ENCODE measurements around the gene PSMB3. TPM values are rescaled to one million over a fixed set of nuclear protein-coding genes. Genes with fewer than 3 reads are reported as not detected.
A peak's percentile ranks its signal among the peaks of the same experiment; 100 is the strongest.

Gene PSMB3
- total and polyA plus RNA-seq, 9 of the 15 experiments (the other 6 are each of a cell fraction or from before 2014, with no cell fraction given), result 460 to 2,775 (median 574) TPM

- DNase-seq (ENCODE audit: extremely low read depth in 1 of 4, low spot score in 3 of 4) (no peak), ATAC-seq (no peak), FAIRE-seq (no peak)
- CTCF ChIA-PET (ENCODE audit: low intra/inter-chr PET ratio), result no interaction called here
- in situ Hi-C loops (cut with MboI) (no loop called here), intact Hi-C loops (cut with micrococcal nuclease) (no loop called here)
- Histone ChIP-seq H3K4me2 (ENCODE audit: insufficient read depth, low read length) (no peak overlapping the region), H3K9me3 (replicated peaks; ENCODE audit: control insufficient read depth, insufficient read depth, low read depth, low read length) (no peaks in the 10 kb centered on the region), H3K27me3 (ENCODE audit: control insufficient read depth in 2 of 2, insufficient read depth in 2 of 2, low read length in 2 of 2) (no peaks in the 10 kb centered on the region), H2AFZ (ENCODE audit: low read depth, low read length) (no peak overlapping the region), H4K20me1 (replicated peaks; ENCODE audit: control insufficient read depth, insufficient read depth, low read length) (peaks cover 7% of the 10 kb centered on the region; the same call in 1 of the 2 replicates), H3K79me2 (ENCODE audit: control insufficient read depth, insufficient read depth, low read length) (peaks cover 34% of the 10 kb centered on the region), H3K4me1 (replicated peaks in 1 of 2; ENCODE audit: control insufficient read depth in 2 of 2, insufficient read depth in 2 of 2, low read length in 2 of 2) (peaks cover 2 to 31% of the 10 kb centered on the region in 2 experiments; a peak in 3 of 5 replicates), H3K9ac (ENCODE audit: insufficient read depth in 1 of 2, low read depth in 2 of 2, low read length in 2 of 2) (0 out of 4 replicates have a peak overlapping the region, but pooled peaks of 1 of the 2 experiments have one; percentile 35), H3K27ac (ENCODE audit: extremely low read depth, low read depth, low read length) (no peak overlapping the region), H3K4me3 (no peak overlapping the region), H3K9me1 (ENCODE audit: control insufficient read depth, insufficient read depth, low read length) (peaks cover 3% of the 10 kb centered on the region), H3K36me3 (ENCODE audit: control insufficient read depth, insufficient read depth, low read length) (peaks cover 56% of the 10 kb centered on the region; the same call in 2 of the 3 replicates)
- no TSS peak for BruUV-seq (replicated peaks)
- TF ChIP-seq TAF15 (IDR thresholded peaks at IDR 0.05; ENCODE audit: low read depth, low read length) (no peak), CREBBP (IDR thresholded peaks at IDR 0.05; ENCODE audit: low read depth, low read length) (no peak), HNRNPLL (IDR thresholded peaks at IDR 0.05; ENCODE audit: low read depth, low read length, poor library complexity, severe bottlenecking) (no peak), SOX6 (IDR thresholded peaks at IDR 0.05) (no peak), ZKSCAN8 (CRISPR knock-in tag; IDR thresholded peaks at IDR 0.05) (no peak), FOXM1 (IDR thresholded peaks at IDR 0.05; ENCODE audit: low read depth) (no peak), FOXM1 (CRISPR knock-in tag; IDR thresholded peaks at IDR 0.05; ENCODE audit: low read depth) (no peak), RERE (CRISPR knock-in tag; IDR thresholded peaks at IDR 0.05; ENCODE audit: borderline replicate concordance) (no peak), ESRRA (IDR thresholded peaks at IDR 0.05; ENCODE audit: borderline replicate concordance, low read depth) (no peak), KLF1 (tag; IDR thresholded peaks at IDR 0.05) (no peak)
- POLR2A ChIA-PET, result no interaction called here
- 83% methylated on average over 11 of the region's 19 CpGs for WGBS (ENCODE audit: insufficient coverage, low coverage, missing lambda C conversion rate)
These were observed 12.5 kb upstream of the PSMB3 start for GRCh38 chr17:38740044-38740443.

All from K562 (cell line).